Activated CD4-positive, alpha-beta T cell treated with anti-CD3 and anti-CD28 coated beads, Interleukin-10, Interleukin-2, amounts not matched to agents 100 ng/mL and 50 ng/mL, durations not matched to agents 16 hours and 8 hours (primary cell): Measurements from ENCODE around the gene CHD2.

Source experiments
- DNase-seq: peaks from one replicate; pipeline ENCODE4 v3.0.0-alpha.2; 2020

Gene CHD2

GRCh38 chr15:92885224-92886041, 14.7 kb upstream of the CHD2 start:
- DNase-seq = no peak

GRCh38 chr15:92886042-92886537, 14.0 kb upstream of the CHD2 start:
- no peak for DNase-seq

DNA sequence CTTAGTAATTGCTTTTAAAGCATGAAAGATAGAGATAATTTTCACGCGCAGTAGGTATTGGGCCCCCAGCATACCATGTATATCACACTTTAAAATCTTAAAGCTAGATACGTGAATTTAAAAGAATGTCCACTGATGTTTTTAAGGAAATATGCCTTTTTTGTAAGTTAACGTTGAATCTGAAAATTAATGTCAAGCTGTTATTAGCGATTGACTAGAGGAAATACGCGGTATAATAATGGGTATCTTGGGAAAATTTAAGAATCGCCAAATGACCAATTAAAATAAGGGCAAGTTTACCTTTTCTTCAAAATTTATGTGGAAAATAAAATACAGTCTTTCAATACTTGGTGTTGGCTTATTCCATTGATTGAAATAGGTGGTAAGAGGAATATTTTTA, 13.3 kb upstream of the CHD2 start:
- DNase-seq = no peak

GRCh38 chr15:92887869-92888268, 12.3 kb upstream of the CHD2 start:
- no peak for DNase-seq

DNA sequence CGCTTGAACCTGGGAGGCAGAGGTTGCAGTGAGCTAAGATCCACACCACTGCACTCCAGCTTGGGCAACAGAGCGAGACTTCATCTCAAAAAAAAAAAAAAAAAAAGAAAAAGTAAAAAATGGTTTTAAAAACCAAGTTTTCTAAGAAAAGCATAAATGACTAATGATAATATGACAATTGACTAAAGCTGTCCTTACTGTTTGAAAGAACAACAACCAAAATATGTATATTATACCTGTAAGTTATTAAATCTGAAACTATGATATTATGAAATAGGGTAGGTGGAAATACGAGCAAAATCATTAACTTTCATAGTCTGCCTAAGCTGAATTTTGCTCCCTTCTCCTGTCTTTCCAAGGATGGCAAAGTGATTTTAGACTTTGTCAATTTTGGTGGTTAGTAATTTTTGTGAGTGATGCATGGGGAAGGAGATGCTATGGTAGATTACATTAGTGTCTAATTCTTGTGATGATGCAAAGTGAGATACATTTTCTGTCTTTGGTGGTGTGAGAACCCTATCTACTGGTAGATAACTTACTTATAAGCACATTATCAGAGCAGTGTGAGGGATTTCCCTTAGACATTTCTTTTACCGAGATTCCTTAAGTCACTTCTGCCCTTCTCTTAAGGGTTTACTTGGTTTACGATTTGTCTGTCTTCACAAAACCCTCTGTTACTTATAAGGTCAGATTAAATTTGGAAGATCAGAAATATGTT, 10.6 kb upstream of the CHD2 start:
- peak; percentile 61 for DNase-seq

- DNase-seq = no peak
Observed at GRCh38 chr15:92891533-92892200, 8.5 kb upstream of the CHD2 start.

DNA sequence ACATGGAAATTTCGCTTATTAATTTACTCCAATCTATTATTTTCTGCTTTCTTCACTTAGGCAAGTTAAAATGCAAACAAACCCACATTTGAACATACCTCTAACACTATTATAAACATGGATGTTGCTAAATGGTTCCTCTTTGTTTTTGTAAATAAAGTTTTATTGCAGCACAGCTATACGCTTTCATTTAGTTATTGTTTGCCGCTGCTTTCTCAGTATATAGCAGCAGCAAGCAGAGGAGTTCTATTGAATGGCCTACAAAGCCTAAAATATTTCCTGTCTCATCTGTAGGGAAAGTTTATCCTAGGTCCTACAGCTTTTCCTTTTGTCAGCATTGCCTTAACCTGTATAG, 7.9 kb upstream of the CHD2 start:
- DNase-seq = no peak

GRCh38 chr15:92893200-92893599, 6.9 kb upstream of the CHD2 start:
- no peak for DNase-seq

- no peak for DNase-seq
Observed at GRCh38 chr15:92896561-92896960, 3.6 kb upstream of the CHD2 start.

GRCh38 chr15:92897620-92898019, 2.5 kb upstream of the CHD2 start:
- DNase-seq = no peak

- DNase-seq = no peak
Observed at GRCh38 chr15:92898988-92899582, 1.0 kb upstream of the CHD2 start.

GRCh38 chr15:92899601-92899947, 550 bp upstream of the CHD2 start:
- DNase-seq = no peak

- DNase-seq = no peak
Observed at GRCh38 chr15:92900731-92901071, 577 bp downstream of the CHD2 start.

DNA sequence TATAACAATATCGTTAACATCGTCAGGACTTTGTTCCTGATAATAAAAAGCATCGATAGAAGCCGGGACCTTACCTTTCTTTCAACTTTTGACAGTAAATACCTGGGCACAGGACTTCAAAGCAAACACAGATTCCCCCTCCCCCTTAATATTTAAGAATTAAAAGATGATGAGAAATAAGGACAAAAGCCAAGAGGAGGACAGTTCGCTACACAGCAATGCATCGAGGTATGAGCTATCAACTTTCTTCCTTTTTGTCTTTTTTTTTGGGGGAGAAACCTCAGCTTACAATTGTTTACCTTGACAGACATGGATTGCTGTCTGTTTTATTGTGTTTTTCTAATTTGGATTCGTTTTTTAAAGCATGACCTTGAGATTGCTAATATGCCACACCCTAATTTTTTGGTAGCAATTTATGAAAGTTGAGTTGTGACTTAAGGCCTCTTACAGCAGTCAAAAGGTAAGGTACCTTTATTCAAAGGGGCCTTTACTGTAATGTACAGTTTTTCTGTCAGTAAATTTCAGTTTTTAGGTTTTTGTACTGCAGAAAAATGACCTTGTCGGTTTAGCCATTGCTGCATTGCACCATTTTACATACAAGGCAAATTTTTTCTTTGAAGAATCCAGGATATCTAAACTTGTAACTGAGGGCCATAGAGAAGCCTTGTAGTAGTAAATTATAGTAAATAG, 1.1 kb downstream of the CHD2 start:
- no peak for DNase-seq

- DNase-seq = no peak
Observed at GRCh38 chr15:92901995-92902394, 1.9 kb downstream of the CHD2 start.

DNA sequence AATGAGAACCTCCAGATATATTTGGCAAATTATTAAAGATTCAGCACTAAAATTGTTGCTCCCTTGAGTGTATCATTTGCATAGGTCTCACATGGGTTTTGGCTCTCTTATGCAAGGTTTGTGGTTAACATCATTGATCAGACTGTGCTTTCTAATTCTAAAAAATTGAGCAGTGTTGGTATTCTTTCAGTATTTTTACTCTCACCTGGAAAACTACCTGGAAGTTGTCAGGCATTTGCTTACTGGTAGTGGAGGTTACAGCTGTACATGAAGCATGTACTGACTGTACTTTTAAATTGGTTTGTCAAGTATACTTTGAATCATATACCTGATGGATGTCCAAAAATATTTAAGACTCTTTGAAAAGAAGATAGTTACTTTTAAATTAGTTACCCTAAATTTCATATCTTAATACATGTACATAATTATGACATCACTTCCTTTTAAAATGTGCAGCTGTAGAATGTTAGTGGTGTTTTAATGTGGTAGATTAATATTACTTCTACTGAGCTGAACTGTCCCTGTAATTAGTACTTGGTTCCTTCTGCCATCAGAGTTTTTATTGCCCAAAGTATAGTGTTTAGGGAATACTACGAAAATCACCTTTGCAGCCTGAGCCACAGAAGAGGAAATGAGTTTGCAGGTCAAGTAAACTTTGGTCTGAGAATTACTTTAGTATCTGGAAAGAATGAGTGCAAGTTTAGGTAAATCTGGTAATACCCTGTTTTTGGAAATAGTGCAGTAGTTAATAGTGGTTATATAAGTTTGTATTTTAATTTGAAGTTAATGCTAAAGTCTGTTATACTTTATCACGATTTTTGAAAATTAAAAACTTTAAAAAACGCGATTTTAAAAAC, 2.8 kb downstream of the CHD2 start:
- peak; percentile 62 for DNase-seq

DNA sequence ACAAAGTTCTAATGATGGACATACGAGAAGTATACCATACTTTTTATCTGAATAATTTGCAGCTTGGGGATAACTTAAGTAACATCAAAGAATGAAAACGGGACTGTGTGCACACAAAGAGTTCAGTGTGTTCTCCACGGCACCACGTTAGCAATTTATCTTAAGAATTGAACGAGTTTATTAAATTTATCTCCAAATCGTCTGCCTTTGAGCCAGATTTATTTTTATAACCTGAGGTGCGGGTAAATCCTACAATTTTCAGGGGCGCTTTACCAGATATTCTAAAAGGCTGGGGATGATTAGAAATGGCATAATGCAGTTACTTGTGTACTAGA, 3.5 kb downstream of the CHD2 start:
- no peak for DNase-seq

DNA sequence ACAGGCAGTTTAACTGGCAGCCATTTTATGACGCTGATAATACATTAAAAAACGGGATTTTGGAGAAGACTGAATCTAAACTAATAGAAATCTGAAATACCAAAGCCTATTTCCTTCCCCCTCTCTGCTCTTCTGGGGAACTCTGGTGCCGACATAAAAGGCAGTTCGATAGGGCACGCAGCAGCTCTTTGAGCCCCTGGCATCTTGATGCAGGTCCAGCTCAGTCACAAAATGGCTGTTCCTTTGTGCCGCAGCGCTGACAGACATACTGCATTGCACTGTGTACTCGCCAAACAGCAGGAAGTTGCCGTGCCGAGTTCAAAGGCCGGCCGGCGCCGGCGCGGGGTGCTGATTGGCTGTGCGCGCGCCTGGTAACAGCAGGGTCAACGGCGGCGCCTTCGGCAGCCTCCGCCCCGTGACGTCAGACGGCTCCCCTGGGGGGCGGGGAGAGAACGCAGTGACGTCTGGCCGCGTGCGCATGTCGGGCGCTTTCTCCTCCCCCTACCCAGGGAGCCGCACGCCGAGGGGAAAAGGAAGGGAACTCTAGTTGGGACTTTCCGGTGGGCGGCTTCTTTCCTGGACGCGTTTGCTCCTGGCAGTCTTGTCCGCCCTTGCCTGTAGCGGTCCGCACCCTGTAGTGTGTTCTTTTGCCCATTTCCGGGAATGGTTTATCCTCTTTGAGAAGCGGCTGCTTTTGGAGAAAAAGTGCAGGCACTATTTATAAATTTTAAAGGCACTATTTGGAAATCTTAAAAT, 4.0 kb downstream of the CHD2 start:
- peak; percentile 100 for DNase-seq

- DNase-seq = no peak
Observed at GRCh38 chr15:92904722-92905571, 4.8 kb downstream of the CHD2 start.

GRCh38 chr15:92906020-92906419, 5.9 kb downstream of the CHD2 start:
- no peak for DNase-seq
